ENCODE results near the gene ITGA7. TPM values are rescaled to one million over a fixed set of nuclear protein-coding genes. Genes with fewer than 3 reads are reported as not detected.

ITGA7 gene
- total RNA-seq, 2 donors from 2014 or later, result 285 to 317 TPM

- H3K4me1 ChIP-seq (ENCODE audit: control insufficient read depth in 1 of 2, low read depth in 2 of 2), result no peaks in the 10 kb centered on the region
- no peaks in the 10 kb centered on the region for H3K36me3 ChIP-seq
- TF ChIP-seq CTCF (IDR thresholded peaks at IDR 0.05), result peak; percentile 21
- ATAC-seq (ENCODE audit: insufficient number of reproducible peaks, low FRiP score, low read depth), result no peak
- H3K27ac ChIP-seq, result no peak overlapping the region
- DNase-seq (ENCODE audit: low spot score), result no peak
- no peaks in the 10 kb centered on the region for H3K27me3 ChIP-seq (replicated peaks; ENCODE audit: insufficient read depth)
- no peaks in the 10 kb centered on the region for H3K9me3 ChIP-seq
- H3K4me3 ChIP-seq, result no peak overlapping the region
These were observed 48.0 kb downstream of the ITGA7 start for GRCh38 chr12:55659486-55660385.

- H3K27ac ChIP-seq, result no peak overlapping the region
- no peaks in the 10 kb centered on the region for H3K27me3 ChIP-seq (replicated peaks; ENCODE audit: insufficient read depth)
- no peaks in the 10 kb centered on the region for H3K36me3 ChIP-seq
- no peak for DNase-seq (ENCODE audit: low spot score)
- no peaks in the 10 kb centered on the region for H3K4me1 ChIP-seq (ENCODE audit: control insufficient read depth in 1 of 2, low read depth in 2 of 2)
- no peak for ATAC-seq (ENCODE audit: insufficient number of reproducible peaks, low FRiP score, low read depth)
- no peak for TF ChIP-seq CTCF (IDR thresholded peaks at IDR 0.05)
- no peak overlapping the region for H3K4me3 ChIP-seq
- H3K9me3 ChIP-seq, result no peaks in the 10 kb centered on the region
These were observed 48.9 kb downstream of the ITGA7 start for GRCh38 chr12:55658635-55659391.

- no peak for ATAC-seq (ENCODE audit: insufficient number of reproducible peaks, low FRiP score, low read depth)
- H3K27me3 ChIP-seq (replicated peaks; ENCODE audit: insufficient read depth), result no peaks in the 10 kb centered on the region
- no peak overlapping the region for H3K4me3 ChIP-seq
- H3K27ac ChIP-seq, result no peak overlapping the region
- H3K4me1 ChIP-seq (ENCODE audit: control insufficient read depth in 1 of 2, low read depth in 2 of 2), result no peaks in the 10 kb centered on the region
- H3K36me3 ChIP-seq, result no peaks in the 10 kb centered on the region
- no peaks in the 10 kb centered on the region for H3K9me3 ChIP-seq
- no peak for TF ChIP-seq CTCF (IDR thresholded peaks at IDR 0.05)
- DNase-seq (ENCODE audit: low spot score), result no peak
These were observed 49.5 kb downstream of the ITGA7 start for GRCh38 chr12:55658212-55658611.

- no peak for ATAC-seq (ENCODE audit: insufficient number of reproducible peaks, low FRiP score, low read depth)
- no peaks in the 10 kb centered on the region for H3K36me3 ChIP-seq
- DNase-seq (ENCODE audit: low spot score), result no peak
- no peak for TF ChIP-seq CTCF (IDR thresholded peaks at IDR 0.05)
- H3K27ac ChIP-seq, result no peak overlapping the region
- H3K27me3 ChIP-seq (replicated peaks; ENCODE audit: insufficient read depth), result no peaks in the 10 kb centered on the region
- H3K4me1 ChIP-seq (ENCODE audit: control insufficient read depth in 1 of 2, low read depth in 2 of 2), result no peaks in the 10 kb centered on the region
- H3K4me3 ChIP-seq, result no peak overlapping the region
- no peaks in the 10 kb centered on the region for H3K9me3 ChIP-seq
These were observed 50.5 kb downstream of the ITGA7 start for GRCh38 chr12:55657212-55657611.

- no peaks in the 10 kb centered on the region for H3K9me3 ChIP-seq
- TF ChIP-seq CTCF (IDR thresholded peaks at IDR 0.05), result no peak
- ATAC-seq (ENCODE audit: insufficient number of reproducible peaks, low FRiP score, low read depth) (no peak), DNase-seq (ENCODE audit: low spot score) (no peak)
- H3K27me3 ChIP-seq (replicated peaks; ENCODE audit: insufficient read depth), result no peaks in the 10 kb centered on the region
- H3K27ac ChIP-seq, result no peak overlapping the region
- H3K4me3 ChIP-seq, result no peak overlapping the region
- H3K36me3 ChIP-seq, result no peaks in the 10 kb centered on the region
- no peaks in the 10 kb centered on the region for H3K4me1 ChIP-seq (ENCODE audit: control insufficient read depth in 1 of 2, low read depth in 2 of 2)
These were observed 53.0 kb downstream of the ITGA7 start for GRCh38 chr12:55654511-55655214.

Measured in thoracic aorta (tissue), 2 donors.